GM23338 (cell line): ENCODE data around the gene JAKMIP3. TPM values are rescaled to one million over a fixed set of nuclear protein-coding genes. Genes with fewer than 3 reads are reported as not detected.

ENCODE experiments used
- CREB1 ChIP-seq: fragments of 250-450 bp; sonication (Bioruptor Pico); IDR thresholded peaks from 2 replicates; pipeline ENCODE4 v1.5.0; 2020; ENCODE audit warnings: low read depth, mild to moderate bottlenecking, moderate library complexity
- EZH2 ChIP-seq: fragments of 200-600 bp; sonication (generic); IDR thresholded peaks from one replicate; pipeline ENCODE4 v1.8.0; 2017; ENCODE audit warnings: antibody characterized with exemption, mild to moderate bottlenecking, low read depth; ENCODE audit not compliant: unreplicated experiment
- NANOG ChIP-seq: IDR thresholded peaks from 2 replicates; pipeline ENCODE4 v1.6.1; 2016; ENCODE audit warnings: antibody characterized with exemption, borderline replicate concordance
- STAT1 ChIP-seq: IDR thresholded peaks from one replicate; pipeline ENCODE4 v1.6.1; 2016; ENCODE audit warnings: antibody characterized with exemption; ENCODE audit not compliant: unreplicated experiment
- ZNF114 ChIP-seq: fragments of 250-450 bp; sonication (Bioruptor Pico); IDR thresholded peaks from 2 replicates; pipeline ENCODE4 v1.5.0; 2020; ENCODE audit warnings: mild to moderate bottlenecking, moderate library complexity
- ZNF331 ChIP-seq: fragments of 250-450 bp; sonication (Bioruptor Pico); IDR thresholded peaks from 2 replicates; pipeline ENCODE4 v1.5.0; 2020; ENCODE audit warnings: low read depth, mild to moderate bottlenecking, moderate library complexity
- polyA plus RNA-seq: library from polyadenylated mRNA; unstranded; fragments of >200 nt; fragmentation: Nextera tagmentation; extraction: Ambion mirVana; gene quantifications from 2 replicates; pipeline ENCODE4 v1.2.1, GENCODE V29; 2016
- total RNA-seq: library from RNA; depleted of rRNA; stranded (reverse); fragments of >200 nt; shearing (Covaris generic); gene quantifications from 2 replicates; pipeline ENCODE4 v1.2.3, GENCODE V29; 2014
- TF ChIP-seq, protein P1 (sequence below): fragments of 250-450 bp; sonication (Bioruptor Pico); IDR thresholded peaks from 2 replicates; pipeline ENCODE4 v1.5.0; 2020; ENCODE audit warnings: mild to moderate bottlenecking, moderate library complexity
- TF ChIP-seq, protein P2 (sequence below): IDR thresholded peaks from 2 replicates; pipeline ENCODE4 v1.6.1; 2016; ENCODE audit warnings: antibody characterized with exemption

The JAKMIP3 gene
- total and polyA plus RNA-seq, 2 experiments from 2014 or later: 0.87 to 1.2 TPM

DNA sequence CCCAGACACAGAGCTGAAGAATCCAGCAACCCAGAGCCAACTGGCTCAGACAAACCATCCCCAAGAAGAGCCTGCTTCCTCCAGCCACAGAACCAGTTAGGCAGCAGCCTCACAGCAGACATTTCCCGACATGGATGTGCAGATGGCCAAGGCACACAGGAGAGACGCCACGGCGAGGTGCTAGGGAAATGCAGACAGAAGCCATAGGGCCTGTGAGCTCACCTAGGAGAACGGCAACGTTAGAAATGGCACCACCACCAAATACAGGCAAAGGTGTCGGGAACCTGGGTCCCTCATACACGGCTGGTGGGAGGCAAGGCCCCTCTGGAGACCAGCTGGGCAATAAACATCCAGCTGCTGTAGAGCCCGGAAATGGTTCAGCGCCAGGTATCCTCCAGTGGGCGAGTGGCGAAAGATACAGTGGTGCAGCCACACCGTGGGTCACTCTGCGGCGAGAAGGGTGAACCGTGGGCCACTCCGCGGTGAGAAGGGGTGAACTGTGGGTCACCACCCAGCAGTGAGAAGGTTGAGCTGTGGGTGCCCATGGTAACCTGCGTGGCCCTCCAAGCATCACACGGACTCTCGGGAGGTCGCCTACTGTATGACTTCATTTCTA, 31.2 kb downstream of the JAKMIP3 start (continued):
- TF ChIP-seq, protein P1, sequence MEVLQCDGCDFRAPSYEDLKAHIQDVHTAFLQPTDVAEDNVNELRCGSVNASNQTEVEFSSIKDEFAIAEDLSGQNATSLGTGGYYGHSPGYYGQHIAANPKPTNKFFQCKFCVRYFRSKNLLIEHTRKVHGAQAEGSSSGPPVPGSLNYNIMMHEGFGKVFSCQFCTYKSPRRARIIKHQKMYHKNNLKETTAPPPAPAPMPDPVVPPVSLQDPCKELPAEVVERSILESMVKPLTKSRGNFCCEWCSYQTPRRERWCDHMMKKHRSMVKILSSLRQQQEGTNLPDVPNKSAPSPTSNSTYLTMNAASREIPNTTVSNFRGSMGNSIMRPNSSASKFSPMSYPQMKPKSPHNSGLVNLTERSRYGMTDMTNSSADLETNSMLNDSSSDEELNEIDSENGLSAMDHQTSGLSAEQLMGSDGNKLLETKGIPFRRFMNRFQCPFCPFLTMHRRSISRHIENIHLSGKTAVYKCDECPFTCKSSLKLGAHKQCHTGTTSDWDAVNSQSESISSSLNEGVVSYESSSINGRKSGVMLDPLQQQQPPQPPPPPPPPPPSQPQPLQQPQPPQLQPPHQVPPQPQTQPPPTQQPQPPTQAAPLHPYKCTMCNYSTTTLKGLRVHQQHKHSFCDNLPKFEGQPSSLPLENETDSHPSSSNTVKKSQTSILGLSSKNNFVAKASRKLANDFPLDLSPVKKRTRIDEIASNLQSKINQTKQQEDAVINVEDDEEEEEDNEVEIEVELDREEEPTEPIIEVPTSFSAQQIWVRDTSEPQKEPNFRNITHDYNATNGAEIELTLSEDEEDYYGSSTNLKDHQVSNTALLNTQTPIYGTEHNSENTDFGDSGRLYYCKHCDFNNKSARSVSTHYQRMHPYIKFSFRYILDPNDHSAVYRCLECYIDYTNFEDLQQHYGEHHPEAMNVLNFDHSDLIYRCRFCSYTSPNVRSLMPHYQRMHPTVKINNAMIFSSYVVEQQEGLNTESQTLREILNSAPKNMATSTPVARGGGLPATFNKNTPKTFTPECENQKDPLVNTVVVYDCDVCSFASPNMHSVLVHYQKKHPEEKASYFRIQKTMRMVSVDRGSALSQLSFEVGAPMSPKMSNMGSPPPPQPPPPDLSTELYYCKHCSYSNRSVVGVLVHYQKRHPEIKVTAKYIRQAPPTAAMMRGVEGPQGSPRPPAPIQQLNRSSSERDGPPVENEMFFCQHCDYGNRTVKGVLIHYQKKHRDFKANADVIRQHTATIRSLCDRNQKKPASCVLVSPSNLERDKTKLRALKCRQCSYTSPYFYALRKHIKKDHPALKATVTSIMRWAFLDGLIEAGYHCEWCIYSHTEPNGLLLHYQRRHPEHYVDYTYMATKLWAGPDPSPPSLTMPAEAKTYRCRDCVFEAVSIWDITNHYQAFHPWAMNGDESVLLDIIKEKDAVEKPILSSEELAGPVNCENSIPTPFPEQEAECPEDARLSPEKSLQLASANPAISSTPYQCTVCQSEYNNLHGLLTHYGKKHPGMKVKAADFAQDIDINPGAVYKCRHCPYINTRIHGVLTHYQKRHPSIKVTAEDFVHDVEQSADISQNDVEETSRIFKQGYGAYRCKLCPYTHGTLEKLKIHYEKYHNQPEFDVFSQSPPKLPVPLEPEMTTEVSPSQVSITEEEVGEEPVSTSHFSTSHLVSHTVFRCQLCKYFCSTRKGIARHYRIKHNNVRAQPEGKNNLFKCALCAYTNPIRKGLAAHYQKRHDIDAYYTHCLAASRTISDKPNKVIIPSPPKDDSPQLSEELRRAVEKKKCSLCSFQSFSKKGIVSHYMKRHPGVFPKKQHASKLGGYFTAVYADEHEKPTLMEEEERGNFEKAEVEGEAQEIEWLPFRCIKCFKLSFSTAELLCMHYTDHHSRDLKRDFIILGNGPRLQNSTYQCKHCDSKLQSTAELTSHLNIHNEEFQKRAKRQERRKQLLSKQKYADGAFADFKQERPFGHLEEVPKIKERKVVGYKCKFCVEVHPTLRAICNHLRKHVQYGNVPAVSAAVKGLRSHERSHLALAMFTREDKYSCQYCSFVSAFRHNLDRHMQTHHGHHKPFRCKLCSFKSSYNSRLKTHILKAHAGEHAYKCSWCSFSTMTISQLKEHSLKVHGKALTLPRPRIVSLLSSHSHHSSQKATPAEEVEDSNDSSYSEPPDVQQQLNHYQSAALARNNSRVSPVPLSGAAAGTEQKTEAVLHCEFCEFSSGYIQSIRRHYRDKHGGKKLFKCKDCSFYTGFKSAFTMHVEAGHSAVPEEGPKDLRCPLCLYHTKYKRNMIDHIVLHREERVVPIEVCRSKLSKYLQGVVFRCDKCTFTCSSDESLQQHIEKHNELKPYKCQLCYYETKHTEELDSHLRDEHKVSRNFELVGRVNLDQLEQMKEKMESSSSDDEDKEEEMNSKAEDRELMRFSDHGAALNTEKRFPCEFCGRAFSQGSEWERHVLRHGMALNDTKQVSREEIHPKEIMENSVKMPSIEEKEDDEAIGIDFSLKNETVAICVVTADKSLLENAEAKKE (CRISPR knock-in tag): no peak
- TF ChIP-seq ZNF331 (CRISPR knock-in tag) (no peak), ZNF114 (no peak), STAT1 (no peak), EZH2 (no peak), NANOG (no peak), CREB1 (CRISPR knock-in tag) (no peak)
- TF ChIP-seq, protein P2, sequence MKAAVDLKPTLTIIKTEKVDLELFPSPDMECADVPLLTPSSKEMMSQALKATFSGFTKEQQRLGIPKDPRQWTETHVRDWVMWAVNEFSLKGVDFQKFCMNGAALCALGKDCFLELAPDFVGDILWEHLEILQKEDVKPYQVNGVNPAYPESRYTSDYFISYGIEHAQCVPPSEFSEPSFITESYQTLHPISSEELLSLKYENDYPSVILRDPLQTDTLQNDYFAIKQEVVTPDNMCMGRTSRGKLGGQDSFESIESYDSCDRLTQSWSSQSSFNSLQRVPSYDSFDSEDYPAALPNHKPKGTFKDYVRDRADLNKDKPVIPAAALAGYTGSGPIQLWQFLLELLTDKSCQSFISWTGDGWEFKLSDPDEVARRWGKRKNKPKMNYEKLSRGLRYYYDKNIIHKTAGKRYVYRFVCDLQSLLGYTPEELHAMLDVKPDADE: no peak
